ENCODE data around the gene METTL22.

DNA sequence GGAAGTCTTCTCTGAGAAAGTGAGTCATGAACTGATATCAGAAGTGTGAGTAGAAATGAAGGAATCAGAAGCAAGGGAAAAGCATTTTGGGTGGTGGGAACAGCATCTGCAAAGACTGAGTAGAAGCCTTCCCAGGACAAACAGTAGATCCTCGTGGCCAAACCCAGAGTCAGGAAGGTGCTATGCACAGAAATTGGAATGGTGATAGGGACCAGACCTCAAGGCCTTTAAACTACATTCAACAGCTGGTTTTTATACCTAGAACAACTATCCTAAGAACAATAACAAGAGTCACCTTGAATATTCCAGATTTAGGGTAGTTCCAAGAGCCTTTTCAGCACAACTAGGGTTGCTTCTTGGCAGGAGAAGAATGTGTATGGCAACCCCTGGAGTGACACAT is 68.2 kb downstream of the METTL22 start:
- TF ChIP-seq EZH2 (IDR thresholded peaks at IDR 0.05; ENCODE audit: low read length, unreplicated experiment): no peak
- TF ChIP-seq, protein P1, sequence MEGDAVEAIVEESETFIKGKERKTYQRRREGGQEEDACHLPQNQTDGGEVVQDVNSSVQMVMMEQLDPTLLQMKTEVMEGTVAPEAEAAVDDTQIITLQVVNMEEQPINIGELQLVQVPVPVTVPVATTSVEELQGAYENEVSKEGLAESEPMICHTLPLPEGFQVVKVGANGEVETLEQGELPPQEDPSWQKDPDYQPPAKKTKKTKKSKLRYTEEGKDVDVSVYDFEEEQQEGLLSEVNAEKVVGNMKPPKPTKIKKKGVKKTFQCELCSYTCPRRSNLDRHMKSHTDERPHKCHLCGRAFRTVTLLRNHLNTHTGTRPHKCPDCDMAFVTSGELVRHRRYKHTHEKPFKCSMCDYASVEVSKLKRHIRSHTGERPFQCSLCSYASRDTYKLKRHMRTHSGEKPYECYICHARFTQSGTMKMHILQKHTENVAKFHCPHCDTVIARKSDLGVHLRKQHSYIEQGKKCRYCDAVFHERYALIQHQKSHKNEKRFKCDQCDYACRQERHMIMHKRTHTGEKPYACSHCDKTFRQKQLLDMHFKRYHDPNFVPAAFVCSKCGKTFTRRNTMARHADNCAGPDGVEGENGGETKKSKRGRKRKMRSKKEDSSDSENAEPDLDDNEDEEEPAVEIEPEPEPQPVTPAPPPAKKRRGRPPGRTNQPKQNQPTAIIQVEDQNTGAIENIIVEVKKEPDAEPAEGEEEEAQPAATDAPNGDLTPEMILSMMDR (conservative IDR thresholded peaks at IDR 0.05; ENCODE audit: low read depth, low read length): no peak

All from PC-3 (cell line).